NOMO-1 treated with DMSO at 0.1 percent for 48 hours (cell line): Measurements from ENCODE around the gene ILF3.
A peak's percentile ranks its signal among the peaks of the same experiment; 100 is the strongest.
"Not testable (repeated sequence)": the region's sequence is repeated elsewhere in the genome, so short reads cannot be mapped to it uniquely, and the experiment has no call there.

Experiments
- DNase-seq: peaks from one replicate; lab custom pipeline; 2025; ENCODE audit not compliant: unreplicated experiment; lab: John Stamatoyannopoulos, UW

ILF3 gene

DNA sequence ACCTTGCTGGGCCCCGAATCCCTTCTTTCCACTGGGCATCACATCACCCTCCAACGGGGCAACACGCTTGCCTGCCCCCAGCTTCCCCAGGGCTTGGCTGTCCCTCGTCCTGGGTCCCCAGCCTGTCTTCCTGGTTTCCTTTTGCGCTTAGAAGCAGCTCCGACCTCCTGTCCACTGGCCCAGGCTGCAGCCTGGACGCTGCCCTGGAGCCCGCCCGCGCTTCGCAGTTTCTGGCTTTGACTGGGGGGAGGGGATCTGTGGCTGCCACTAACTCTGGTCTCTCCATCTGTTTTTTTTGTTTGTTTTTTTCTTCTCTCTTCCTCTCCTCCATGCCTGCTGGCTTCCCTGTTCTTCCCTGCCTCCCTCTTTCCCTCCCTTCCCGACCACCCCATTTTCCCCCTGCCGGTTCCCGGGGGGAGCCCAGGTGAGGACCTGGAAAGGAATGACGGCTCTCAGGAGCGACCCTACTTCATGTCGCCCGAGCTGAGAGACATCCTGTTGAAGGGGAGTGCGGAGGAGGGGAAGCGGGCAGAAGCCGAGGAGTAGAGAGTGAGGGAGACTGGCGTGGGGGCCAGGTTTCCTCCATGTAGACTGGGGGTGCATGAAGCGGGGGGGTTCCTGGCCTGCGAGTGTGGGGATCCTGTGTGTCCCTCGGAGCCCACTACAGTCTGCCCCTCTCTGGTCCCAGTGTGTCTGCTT, 11.5 kb upstream of the ILF3 start:
- DNase-seq: no peak

- no peak for DNase-seq
Measured at GRCh38 chr19:10643172-10643967, 10.8 kb upstream of the ILF3 start.

DNA sequence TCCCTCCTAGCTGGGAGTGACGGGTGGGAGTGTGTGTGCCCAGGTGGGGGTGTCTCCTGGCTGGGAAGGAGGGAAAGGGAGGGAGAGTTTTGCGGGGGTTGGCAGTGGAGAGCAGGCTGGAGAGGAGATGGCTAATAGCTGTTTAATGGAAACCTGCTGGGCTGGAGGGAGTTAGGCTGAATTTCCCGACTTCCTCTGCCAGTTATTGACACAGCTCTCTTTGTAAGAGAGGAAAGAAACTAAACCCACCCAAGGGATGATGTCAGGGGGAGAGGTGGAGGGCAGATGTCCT, 10.2 kb upstream of the ILF3 start:
- DNase-seq: no peak

GRCh38 chr19:10644260-10645007, 9.7 kb upstream of the ILF3 start:
- peak; percentile 70 for DNase-seq

GRCh38 chr19:10646456-10647159, 7.5 kb upstream of the ILF3 start:
- no peak for DNase-seq

GRCh38 chr19:10648360-10648759, 5.8 kb upstream of the ILF3 start:
- no peak for DNase-seq

DNA sequence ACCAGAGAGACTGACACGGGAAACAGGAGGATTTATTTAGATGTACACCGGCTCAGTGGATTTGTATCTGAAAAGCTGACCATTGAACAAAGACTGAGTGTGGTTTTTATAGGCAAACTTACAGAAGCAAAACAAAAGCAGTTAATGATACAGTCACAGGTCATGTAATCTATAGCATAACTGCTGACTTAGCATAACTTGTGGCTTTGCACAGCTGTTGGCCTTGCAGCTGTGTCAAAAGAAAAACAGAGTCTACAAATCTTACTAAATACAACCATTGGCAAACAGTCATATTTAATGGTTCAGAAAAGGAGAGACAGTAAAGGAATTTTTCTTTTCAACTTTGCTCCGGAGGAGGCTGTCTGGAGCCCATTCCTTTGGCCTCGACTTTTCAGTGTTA, 2.3 kb upstream of the ILF3 start:
- no peak for DNase-seq

- DNase-seq: no peak
Measured at GRCh38 chr19:10653482-10653731, 739 bp upstream of the ILF3 start.

DNA sequence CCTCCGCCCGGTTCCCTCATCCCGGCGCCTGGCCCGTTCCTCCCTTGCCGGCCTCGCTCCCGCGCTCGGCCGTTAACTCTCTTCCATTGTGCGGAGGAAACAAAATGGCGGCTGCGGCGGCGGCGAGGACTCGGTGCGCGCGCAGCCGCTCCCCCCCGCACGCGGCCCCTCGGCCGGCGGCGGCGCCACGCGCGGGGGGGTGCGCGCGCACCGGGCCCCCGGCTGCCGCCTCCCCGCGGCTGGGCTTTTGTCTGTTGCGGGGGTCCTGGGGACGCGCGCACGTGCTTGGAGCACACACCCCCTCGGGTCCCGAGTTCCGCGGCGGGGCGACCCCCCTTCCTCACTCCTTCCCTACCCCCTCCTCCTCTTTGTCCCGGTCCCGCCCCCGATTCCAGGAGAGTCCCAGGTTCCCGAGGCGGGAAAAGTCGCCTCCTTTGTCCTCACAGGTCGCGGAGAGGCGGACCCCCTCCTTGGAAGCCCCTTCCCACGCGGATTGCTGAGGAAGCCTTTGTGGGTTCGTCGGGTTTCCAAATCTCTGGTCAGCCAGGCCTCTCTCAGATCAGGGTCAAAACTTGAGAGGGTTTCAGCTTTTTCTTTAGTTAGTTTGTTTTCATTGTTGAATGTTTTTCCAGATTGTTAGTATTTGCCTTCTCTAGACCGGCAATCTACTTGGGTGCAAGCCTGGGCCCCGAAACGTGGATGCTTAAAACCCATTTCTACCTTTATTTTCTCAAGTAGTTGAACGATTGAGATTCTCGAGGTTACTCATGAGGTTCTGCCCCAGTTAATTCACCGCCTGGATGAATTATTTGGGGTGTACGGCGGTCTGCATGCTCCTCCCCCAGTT, 687 bp downstream of the ILF3 start:
- DNase-seq: no peak

DNA sequence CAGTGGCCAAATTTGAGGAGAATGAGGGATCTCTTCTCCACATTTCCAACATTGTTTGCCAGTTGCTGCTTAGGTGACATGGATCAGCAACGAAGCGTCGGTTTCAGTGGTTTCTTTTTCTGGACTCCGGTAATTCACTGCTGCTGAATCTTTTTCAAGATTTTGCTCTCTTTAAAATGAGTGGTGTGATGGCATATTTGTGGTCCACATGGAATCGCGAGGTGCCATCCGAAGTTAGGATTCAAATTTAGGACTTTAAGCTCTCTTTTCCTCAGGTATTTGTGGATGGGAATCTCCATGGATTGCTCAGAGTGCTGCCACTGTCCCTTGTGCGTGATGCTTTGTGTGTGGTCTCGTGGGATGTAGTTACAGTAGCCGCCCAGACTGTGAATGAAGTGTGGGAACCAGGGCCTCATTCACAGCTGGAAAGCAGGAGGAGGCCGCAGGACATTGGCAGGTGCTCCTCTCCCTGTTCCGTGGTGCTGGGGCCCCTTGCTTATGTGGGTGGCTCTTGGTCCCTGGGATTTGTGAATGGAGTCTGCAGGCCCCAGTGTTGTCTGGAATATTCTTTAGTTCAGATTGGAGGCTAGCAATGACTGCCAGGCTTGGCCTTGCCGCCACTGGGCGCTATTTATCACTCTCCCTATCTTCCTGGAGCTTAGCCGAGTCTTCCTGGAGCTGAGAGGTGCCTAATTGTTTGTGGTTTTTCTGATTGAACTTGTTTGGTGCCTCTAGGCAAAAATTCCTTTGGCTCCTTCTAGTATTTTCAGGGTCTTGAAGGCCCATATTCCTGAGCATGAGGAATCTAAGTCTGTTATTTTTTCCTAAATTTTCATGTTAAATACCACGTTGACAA, 1.5 kb downstream of the ILF3 start:
- no peak for DNase-seq

DNA sequence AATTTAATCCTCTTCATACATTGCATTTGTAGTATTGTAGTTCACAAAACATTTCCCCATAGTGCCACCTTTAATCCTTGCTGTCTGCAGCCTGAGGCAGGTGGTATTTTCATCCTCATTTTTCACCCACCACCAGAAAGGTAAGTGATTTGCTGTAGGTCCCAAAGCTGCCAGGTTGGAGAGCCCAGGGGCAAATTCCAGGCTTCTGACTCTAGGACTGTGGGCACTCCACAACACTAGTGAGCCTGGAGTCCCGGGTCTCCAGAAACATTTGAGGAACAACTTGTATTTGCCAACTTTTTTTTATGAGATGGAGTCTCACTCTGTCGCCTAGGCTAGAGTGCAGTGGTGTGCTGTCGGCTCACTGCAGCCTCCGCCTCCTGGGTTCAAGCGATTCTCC, 6.2 kb downstream of the ILF3 start:
- DNase-seq: no peak

DNA sequence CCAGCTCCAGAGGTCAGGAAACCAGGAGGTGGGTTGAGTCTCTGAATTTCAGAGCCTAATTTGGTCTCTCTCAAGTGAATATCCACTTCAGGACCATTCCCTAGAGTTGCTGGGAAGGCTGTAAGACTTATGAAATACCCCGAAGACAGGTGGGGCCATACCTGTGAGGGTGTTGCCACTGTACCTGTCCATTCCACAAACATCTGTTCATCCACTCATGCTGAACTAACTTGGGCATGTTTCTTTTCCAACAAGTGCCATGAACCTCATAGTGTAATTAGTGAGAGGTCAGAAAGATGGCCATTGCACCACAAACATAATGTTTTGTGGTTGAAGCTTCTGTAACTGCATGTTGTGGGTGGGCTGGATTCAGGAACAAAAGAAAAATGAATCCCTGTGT, 7.8 kb downstream of the ILF3 start:
- DNase-seq: no peak

- no peak for DNase-seq
Measured at GRCh38 chr19:10662384-10663251, 8.5 kb downstream of the ILF3 start.

DNA sequence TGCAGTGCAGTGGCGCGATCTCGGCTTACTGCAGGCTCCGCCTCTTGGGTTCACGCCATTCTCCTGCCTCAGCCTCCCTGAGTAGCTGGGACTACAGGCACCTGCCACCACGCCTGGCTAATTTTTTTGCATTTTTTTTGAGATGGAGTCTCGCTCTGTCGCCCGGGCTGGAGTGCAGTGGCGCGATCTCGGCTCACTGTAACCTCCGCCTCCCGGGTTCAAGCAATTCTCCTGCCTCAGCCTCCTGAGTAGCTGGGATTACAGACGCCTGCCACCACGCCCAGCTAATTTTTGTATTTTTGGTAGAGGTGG, 9.1 kb downstream of the ILF3 start:
- not testable (repeated sequence) for DNase-seq

GRCh38 chr19:10667867-10668266, 13.7 kb downstream of the ILF3 start:
- DNase-seq: no peak

DNA sequence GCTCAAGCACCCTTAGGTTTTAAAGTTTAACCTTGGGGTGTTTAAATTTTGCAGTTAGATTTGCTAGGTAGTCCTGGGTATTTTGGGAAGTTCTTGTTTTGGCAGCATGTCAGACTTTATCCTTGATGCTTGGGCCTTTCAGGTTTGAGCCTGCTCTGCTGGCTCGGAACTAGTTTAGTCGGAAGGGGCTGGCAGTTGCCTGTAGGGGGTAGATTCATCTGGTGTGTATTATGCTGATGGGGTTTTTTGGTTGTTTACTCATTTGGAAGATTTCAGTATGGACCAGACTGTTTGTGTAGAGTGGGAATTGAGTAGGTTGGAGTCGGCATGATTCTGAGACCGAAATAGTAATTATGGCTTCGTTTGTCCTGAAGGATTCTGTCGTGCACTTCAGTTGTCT, 15.1 kb downstream of the ILF3 start:
- no peak for DNase-seq

DNA sequence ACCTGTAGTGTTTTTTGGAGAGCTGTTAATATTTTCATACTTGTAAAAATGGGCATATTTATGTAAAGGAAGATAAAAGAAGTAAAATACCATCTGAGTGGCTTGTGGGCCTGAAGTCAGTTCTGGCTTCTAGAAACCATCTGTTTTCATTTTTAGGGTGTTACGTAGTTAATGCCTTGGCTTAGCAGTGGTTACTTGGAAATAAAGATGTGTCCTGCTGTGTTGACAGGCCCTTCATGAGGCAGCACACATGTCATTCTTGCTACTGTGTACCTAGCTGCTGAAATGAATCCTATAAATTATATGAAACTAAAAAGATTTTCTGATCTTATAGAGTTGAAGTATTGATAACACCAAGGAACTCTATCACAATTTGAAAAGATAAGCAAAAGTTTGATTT, 16.0 kb downstream of the ILF3 start:
- DNase-seq: no peak

GRCh38 chr19:10670876-10671804, 17.0 kb downstream of the ILF3 start:
- DNase-seq: no peak
